Natural killer cell (primary cell): ENCODE data around the gene E2F3. TPM values are rescaled to one million over a fixed set of nuclear protein-coding genes. Genes with fewer than 3 reads are reported as not detected.

Experiments used
- ATAC-seq, 3 donors: fragments of 150-1000 bp in 2 of 3; fragments of 200-7000 bp in 1 of 3; cut with Tn5 transposase; 1 replicate in 1 of 3; 2 replicates in 2 of 3; pipeline ENCODE4 v1.10.0; 2021; ENCODE audit warnings: mild to moderate bottlenecking in 2 of 3, moderate library complexity in 2 of 3
- DNase-seq, 2 donors: peaks; one replicate each; pipeline versions ENCODE4 v3.0.0 to v3.0.0-alpha.2; 2013 to 2021; ENCODE audit warnings: mixed read lengths in 1 of 2
- H3K27ac ChIP-seq: one replicate; pipeline ENCODE4 v1.5.1; 2013; ENCODE audit warnings: mild to moderate bottlenecking, low read length
- H3K27me3 ChIP-seq: one replicate; pipeline ENCODE4 v1.6.1; 2013; ENCODE audit warnings: low read length; ENCODE audit not compliant: control insufficient read depth, insufficient read depth
- H3K36me3 ChIP-seq: one replicate; pipeline ENCODE4 v1.6.1; 2013; ENCODE audit warnings: low read length; ENCODE audit not compliant: control insufficient read depth, insufficient read depth
- H3K4me1 ChIP-seq: one replicate; pipeline ENCODE4 v1.6.1; 2013; ENCODE audit warnings: low read length; ENCODE audit not compliant: control insufficient read depth, insufficient read depth
- H3K4me3 ChIP-seq: one replicate; pipeline ENCODE4 v1.5.1; 2013; ENCODE audit warnings: low read length
- H3K9me3 ChIP-seq: one replicate; pipeline ENCODE4 v1.6.1; 2013; ENCODE audit warnings: low read length; ENCODE audit not compliant: control insufficient read depth, insufficient read depth
- H3K27ac Mint-ChIP-seq, 2 donors: one replicate each; pipeline ENCODE4 v1.8.0; 2022; ENCODE audit warnings: mild to moderate bottlenecking in 2 of 2, mixed read lengths in 2 of 2, moderate library complexity in 1 of 2
- H3K27me3 Mint-ChIP-seq, 2 donors: one replicate each; pipeline ENCODE4 v1.8.0; 2022; ENCODE audit warnings: low read depth in 2 of 2, mixed read lengths in 2 of 2
- H3K36me3 Mint-ChIP-seq: one replicate; pipeline ENCODE4 v1.8.0; 2022; ENCODE audit warnings: mixed read lengths
- H3K4me1 Mint-ChIP-seq, 2 donors: one replicate each; pipeline ENCODE4 v1.8.0; 2022; ENCODE audit warnings: mixed read lengths in 2 of 2
- H3K4me3 Mint-ChIP-seq: one replicate; pipeline ENCODE4 v1.8.0; 2022; ENCODE audit warnings: mild to moderate bottlenecking, moderate library complexity, mixed read lengths
- H3K9me3 Mint-ChIP-seq, 2 donors: one replicate each; pipeline ENCODE4 v1.8.0; 2022; ENCODE audit warnings: mixed read lengths in 2 of 2
- CTCF ChIP-seq: fragments of 200-600 bp; IDR thresholded peaks from one replicate; pipeline ENCODE4 v1.8.0; 2022; ENCODE audit warnings: antibody characterized with exemption
- WGBS: methylation state at CpG from one replicate; pipeline ENCODE4 v1.1.7; 2013; ENCODE audit warnings: missing lambda C conversion rate; ENCODE audit not compliant: insufficient coverage; 5-methylcytosine and 5-hydroxymethylcytosine counted together
- intact Hi-C: fragments of 100-400 bp; cut with micrococcal nuclease; formaldehyde crosslinking; loops from one replicate; pipeline ENCODE4 v1.14.2; 2022
- total RNA-seq, 4 donors: library from RNA; stranded (reverse); fragments of 120-200 nt in 1 of 4; gene quantifications; one replicate each; pipeline versions ENCODE4 v1.2.3 to v1.2.4, GENCODE V29; 2013 to 2022

The E2F3 gene
- total RNA-seq, 3 donors from 2014 or later (not counting 1 experiment from before 2014, with no cell fraction given) = 8.2 to 14.7 (median 12.2) TPM

GRCh38 chr6:20417819-20418218, 16.1 kb downstream of the E2F3 start:
- H3K4me3 ChIP-seq = no peak overlapping the region
- WGBS = 31% methylated on average over 4 of the region's 6 CpGs
- intact Hi-C loops = no loop called here
- H3K27me3 Mint-ChIP-seq = no peaks in the 10 kb centered on the region
- peaks cover 38% of the 10 kb centered on the region for H3K4me1 ChIP-seq
- H3K4me1 Mint-ChIP-seq = peaks cover 57 to 64% of the 10 kb centered on the region in 2 donors
- H3K27ac ChIP-seq = peak overlapping the region; percentile 0
- DNase-seq (no peak), ATAC-seq (peak in 2 of 3 donors; percentile 35 to 45)
- no peaks in the 10 kb centered on the region for H3K9me3 ChIP-seq
- H3K36me3 ChIP-seq = no peaks in the 10 kb centered on the region
- peak overlapping the region; percentile 52 for H3K4me3 Mint-ChIP-seq
- TF ChIP-seq CTCF = no peak
- H3K27me3 ChIP-seq = no peaks in the 10 kb centered on the region
- no peaks in the 10 kb centered on the region for H3K9me3 Mint-ChIP-seq
- H3K27ac Mint-ChIP-seq = peak overlapping the region; percentile 54 to 64
- no peaks in the 10 kb centered on the region for H3K36me3 Mint-ChIP-seq

- H3K27me3 Mint-ChIP-seq = no peaks in the 10 kb centered on the region
- Histone ChIP-seq H3K9me3 (no peaks in the 10 kb centered on the region), H3K27ac (no peak overlapping the region), H3K4me1 (peaks cover 16% of the 10 kb centered on the region), H3K27me3 (no peaks in the 10 kb centered on the region), H3K36me3 (no peaks in the 10 kb centered on the region), H3K4me3 (no peak overlapping the region)
- TF ChIP-seq CTCF = no peak
- H3K27ac Mint-ChIP-seq = no peak overlapping the region
- intact Hi-C loops = no loop called here
- no peaks in the 10 kb centered on the region for H3K36me3 Mint-ChIP-seq
- DNase-seq (no peak), ATAC-seq (no peak)
- H3K9me3 Mint-ChIP-seq = no peaks in the 10 kb centered on the region
- WGBS = 80% methylated on average over 3 of the region's 3 CpGs
- no peak overlapping the region for H3K4me3 Mint-ChIP-seq
- H3K4me1 Mint-ChIP-seq = peaks cover 26 to 34% of the 10 kb centered on the region in 2 donors
These were observed 24.8 kb downstream of the E2F3 start for GRCh38 chr6:20426177-20427082.

GRCh38 chr6:20427856-20428255, 26.2 kb downstream of the E2F3 start:
- H3K4me1 Mint-ChIP-seq = peaks cover 21 to 30% of the 10 kb centered on the region in 2 donors
- DNase-seq (no peak), ATAC-seq (no peak)
- Histone ChIP-seq H3K4me3 (no peak overlapping the region), H3K27ac (no peak overlapping the region), H3K27me3 (no peaks in the 10 kb centered on the region), H3K9me3 (no peaks in the 10 kb centered on the region), H3K36me3 (peaks cover 3% of the 10 kb centered on the region), H3K4me1 (peaks cover 16% of the 10 kb centered on the region)
- H3K9me3 Mint-ChIP-seq = no peaks in the 10 kb centered on the region
- TF ChIP-seq CTCF = no peak
- H3K36me3 Mint-ChIP-seq = no peaks in the 10 kb centered on the region
- intact Hi-C loops = no loop called here
- peak overlapping the region in 1 of 2 donors; percentile 29 for H3K27ac Mint-ChIP-seq
- H3K27me3 Mint-ChIP-seq = no peaks in the 10 kb centered on the region
- 28% methylated on average over 5 of the region's 6 CpGs for WGBS
- no peak overlapping the region for H3K4me3 Mint-ChIP-seq
